WTC11 (cell line): ENCODE data around the gene FBXL13. TPM values are rescaled to one million over a fixed set of nuclear protein-coding genes. Genes with fewer than 3 reads are reported as not detected.
A peak's percentile ranks its signal among the peaks of the same experiment; 100 is the strongest.

Source experiments
- ATAC-seq: fragments of 200-7000 bp; cut with Tn5 transposase; 2 replicates; pipeline ENCODE4 v1.10.0; 2021; ENCODE audit warnings: mild to moderate bottlenecking, moderate library complexity
- CTCF ChIA-PET: fragments of 300-600 bp; sonication (Branson Sonifier 250); formaldehyde crosslinking; loops from one replicate; lab custom pipeline; 2021; ENCODE audit warnings: antibody characterized with exemption; lab: Charles Lee
- POLR2A ChIA-PET: fragments of 350-600 bp; sonication (Branson Sonifier 250); formaldehyde crosslinking; loops from one replicate; lab custom pipeline; 2021; ENCODE audit warnings: antibody characterized with exemption; lab: Charles Lee
- DNase-seq: peaks from one replicate; pipeline ENCODE4 v3.0.0; 2021; ENCODE audit warnings: low spot score
- H3K27ac Mint-ChIP-seq: 2 replicates; pipeline ENCODE4 v1.8.0; 2021; ENCODE audit warnings: mixed read lengths
- H3K27me3 Mint-ChIP-seq: 2 replicates; pipeline ENCODE4 v1.8.0; 2021; ENCODE audit warnings: low read depth, mild to moderate bottlenecking, moderate library complexity, mixed read lengths
- H3K36me3 Mint-ChIP-seq: 2 replicates; pipeline ENCODE4 v1.8.0; 2021; ENCODE audit warnings: mixed read lengths
- H3K4me1 Mint-ChIP-seq: 2 replicates; pipeline ENCODE4 v1.8.0; 2022; ENCODE audit warnings: mixed read lengths
- H3K4me3 Mint-ChIP-seq: 2 replicates; pipeline ENCODE4 v1.8.0; 2021; ENCODE audit warnings: mild to moderate bottlenecking, moderate library complexity, mixed read lengths
- H3K9me3 Mint-ChIP-seq: 2 replicates; pipeline ENCODE4 v1.8.0; 2021; ENCODE audit warnings: mixed read lengths
- CBFB ChIP-seq: sonication (generic); formaldehyde crosslinking; IDR thresholded peaks from 2 replicates; pipeline ENCODE4 v1.8.1; 2022; ENCODE audit warnings: mild to moderate bottlenecking, low read depth, missing genetic modification reagents
- CREB1 ChIP-seq: sonication (generic); formaldehyde crosslinking; IDR thresholded peaks from 2 replicates; pipeline ENCODE4 v1.8.0; 2023; ENCODE audit warnings: mild to moderate bottlenecking, missing genetic modification reagents
- CREM ChIP-seq: sonication (generic); formaldehyde crosslinking; IDR thresholded peaks from 2 replicates; pipeline ENCODE4 v1.8.1; 2022; ENCODE audit warnings: mild to moderate bottlenecking, missing genetic modification reagents, moderate library complexity
- GABPB1 ChIP-seq: sonication (generic); formaldehyde crosslinking; IDR thresholded peaks from 2 replicates; pipeline ENCODE4 v1.8.1; 2023; ENCODE audit warnings: mild to moderate bottlenecking, missing genetic modification reagents
- HMGA2 ChIP-seq: fragments of 250-450 bp; sonication (Bioruptor Pico); IDR thresholded peaks from 2 replicates; pipeline ENCODE4 v1.4.0; 2021; ENCODE audit warnings: mild to moderate bottlenecking, moderate library complexity
- IRF2 ChIP-seq: sonication (generic); formaldehyde crosslinking; IDR thresholded peaks from 2 replicates; pipeline ENCODE4 v1.8.0; 2022; ENCODE audit warnings: low read depth, missing genetic modification reagents, borderline replicate concordance
- JUN ChIP-seq: sonication (generic); formaldehyde crosslinking; IDR thresholded peaks from 2 replicates; pipeline ENCODE4 v1.8.0; 2023; ENCODE audit warnings: mild to moderate bottlenecking, missing genetic modification reagents
- MXD4 ChIP-seq: fragments of 250-450 bp; sonication (Bioruptor Pico); IDR thresholded peaks from 2 replicates; pipeline ENCODE4 v1.8.0; 2021; ENCODE audit warnings: mild to moderate bottlenecking, moderate library complexity, borderline replicate concordance
- NFE2L1 ChIP-seq: sonication (generic); formaldehyde crosslinking; IDR thresholded peaks from 2 replicates; pipeline ENCODE4 v1.8.1; 2023; ENCODE audit warnings: missing genetic modification reagents
- NR3C1 ChIP-seq: sonication (generic); formaldehyde crosslinking; conservative IDR thresholded peaks from 2 replicates; pipeline ENCODE4 v1.8.1; 2023; ENCODE audit warnings: low read depth, mild to moderate bottlenecking, missing genetic modification reagents
- RORB ChIP-seq: fragments of 250-450 bp; sonication (Bioruptor Pico); IDR thresholded peaks from 2 replicates; pipeline ENCODE4 v1.9.0; 2021; ENCODE audit warnings: mild to moderate bottlenecking
- TCF7 ChIP-seq: sonication (generic); formaldehyde crosslinking; IDR thresholded peaks from 2 replicates; pipeline ENCODE4 v1.8.0; 2022; ENCODE audit warnings: mild to moderate bottlenecking, low read depth, missing genetic modification reagents, moderate library complexity
- TEAD1 ChIP-seq: sonication (generic); formaldehyde crosslinking; IDR thresholded peaks from 2 replicates; pipeline ENCODE4 v1.8.0; 2022; ENCODE audit warnings: mild to moderate bottlenecking, missing genetic modification reagents
- TEAD4 ChIP-seq: sonication (generic); formaldehyde crosslinking; IDR thresholded peaks from 2 replicates; pipeline ENCODE4 v1.8.0; 2022; ENCODE audit warnings: mild to moderate bottlenecking, missing genetic modification reagents
- ZNF138 ChIP-seq: sonication (generic); formaldehyde crosslinking; conservative IDR thresholded peaks from 2 replicates; pipeline ENCODE4 v1.8.1; 2022; ENCODE audit warnings: mild to moderate bottlenecking, moderate library complexity, missing genetic modification reagents
- ZNF263 ChIP-seq: sonication (generic); formaldehyde crosslinking; IDR thresholded peaks from 2 replicates; pipeline ENCODE4 v1.8.1; 2022; ENCODE audit warnings: low read depth, mild to moderate bottlenecking, moderate library complexity, missing genetic modification reagents
- ZNF396 ChIP-seq: fragments of 250-450 bp; sonication (Bioruptor Pico); IDR thresholded peaks from 2 replicates; pipeline ENCODE4 v1.8.0; 2021; ENCODE audit warnings: mild to moderate bottlenecking, moderate library complexity, borderline replicate concordance
- ZNF416 ChIP-seq: fragments of 250-450 bp; sonication (Bioruptor Pico); IDR thresholded peaks from 2 replicates; pipeline ENCODE4 v1.9.0; 2021; ENCODE audit warnings: mild to moderate bottlenecking, inconsistent platforms
- ZNF423 ChIP-seq: fragments of 250-450 bp; sonication (Bioruptor Pico); IDR thresholded peaks from 2 replicates; pipeline ENCODE4 v2.1.2; 2022; ENCODE audit warnings: mild to moderate bottlenecking, moderate library complexity
- total RNA-seq: library from RNA; stranded (reverse); gene quantifications from 3 replicates; pipeline ENCODE4 v1.2.3, GENCODE V29; 2021
- TF ChIP-seq, protein P1 (sequence below): sonication (generic); formaldehyde crosslinking; IDR thresholded peaks from 2 replicates; pipeline ENCODE4 v1.8.1; 2023; ENCODE audit warnings: mild to moderate bottlenecking, missing genetic modification reagents, borderline replicate concordance
- TF ChIP-seq, protein P2 (sequence below): sonication (generic); formaldehyde crosslinking; IDR thresholded peaks from 2 replicates; pipeline ENCODE4 v1.8.1; 2022; ENCODE audit warnings: low read depth, missing genetic modification reagents, borderline replicate concordance
- TF ChIP-seq, protein P3 (sequence below): sonication (generic); formaldehyde crosslinking; IDR thresholded peaks from 2 replicates; pipeline ENCODE4 v1.8.1; 2022; ENCODE audit warnings: mild to moderate bottlenecking, missing genetic modification reagents, moderate library complexity, borderline replicate concordance
- TF ChIP-seq, protein P4 (sequence below): fragments of 200-600 bp; IDR thresholded peaks from 2 replicates; pipeline ENCODE4 v1.8.0; 2022; ENCODE audit warnings: antibody characterized with exemption
- TF ChIP-seq, protein P5 (sequence below): sonication (generic); formaldehyde crosslinking; conservative IDR thresholded peaks from 2 replicates; pipeline ENCODE4 v1.8.1; 2022; ENCODE audit warnings: mild to moderate bottlenecking, missing genetic modification reagents
- TF ChIP-seq, protein P6 (sequence below): fragments of 250-450 bp; sonication (Bioruptor Pico); IDR thresholded peaks from 2 replicates; pipeline ENCODE4 v1.9.0; 2021; ENCODE audit warnings: mild to moderate bottlenecking, borderline replicate concordance

Gene FBXL13
- total RNA-seq, 1 experiment from 2014 or later: 1.7 TPM

DNA sequence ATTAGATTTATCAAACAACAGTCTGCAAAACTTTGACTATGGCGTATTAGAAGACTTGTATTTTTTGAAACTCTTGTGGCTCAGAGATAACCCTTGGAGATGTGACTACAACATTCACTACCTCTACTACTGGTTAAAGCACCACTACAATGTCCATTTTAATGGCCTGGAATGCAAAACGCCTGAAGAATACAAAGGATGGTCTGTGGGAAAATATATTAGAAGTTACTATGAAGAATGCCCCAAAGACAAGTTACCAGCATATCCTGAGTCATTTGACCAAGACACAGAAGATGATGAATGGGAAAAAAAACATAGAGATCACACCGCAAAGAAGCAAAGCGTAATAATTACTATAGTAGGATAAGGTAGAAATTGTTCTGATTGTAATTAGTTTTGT is 130.4 kb downstream of the FBXL13 start (continued):
- TF ChIP-seq, protein P1, sequence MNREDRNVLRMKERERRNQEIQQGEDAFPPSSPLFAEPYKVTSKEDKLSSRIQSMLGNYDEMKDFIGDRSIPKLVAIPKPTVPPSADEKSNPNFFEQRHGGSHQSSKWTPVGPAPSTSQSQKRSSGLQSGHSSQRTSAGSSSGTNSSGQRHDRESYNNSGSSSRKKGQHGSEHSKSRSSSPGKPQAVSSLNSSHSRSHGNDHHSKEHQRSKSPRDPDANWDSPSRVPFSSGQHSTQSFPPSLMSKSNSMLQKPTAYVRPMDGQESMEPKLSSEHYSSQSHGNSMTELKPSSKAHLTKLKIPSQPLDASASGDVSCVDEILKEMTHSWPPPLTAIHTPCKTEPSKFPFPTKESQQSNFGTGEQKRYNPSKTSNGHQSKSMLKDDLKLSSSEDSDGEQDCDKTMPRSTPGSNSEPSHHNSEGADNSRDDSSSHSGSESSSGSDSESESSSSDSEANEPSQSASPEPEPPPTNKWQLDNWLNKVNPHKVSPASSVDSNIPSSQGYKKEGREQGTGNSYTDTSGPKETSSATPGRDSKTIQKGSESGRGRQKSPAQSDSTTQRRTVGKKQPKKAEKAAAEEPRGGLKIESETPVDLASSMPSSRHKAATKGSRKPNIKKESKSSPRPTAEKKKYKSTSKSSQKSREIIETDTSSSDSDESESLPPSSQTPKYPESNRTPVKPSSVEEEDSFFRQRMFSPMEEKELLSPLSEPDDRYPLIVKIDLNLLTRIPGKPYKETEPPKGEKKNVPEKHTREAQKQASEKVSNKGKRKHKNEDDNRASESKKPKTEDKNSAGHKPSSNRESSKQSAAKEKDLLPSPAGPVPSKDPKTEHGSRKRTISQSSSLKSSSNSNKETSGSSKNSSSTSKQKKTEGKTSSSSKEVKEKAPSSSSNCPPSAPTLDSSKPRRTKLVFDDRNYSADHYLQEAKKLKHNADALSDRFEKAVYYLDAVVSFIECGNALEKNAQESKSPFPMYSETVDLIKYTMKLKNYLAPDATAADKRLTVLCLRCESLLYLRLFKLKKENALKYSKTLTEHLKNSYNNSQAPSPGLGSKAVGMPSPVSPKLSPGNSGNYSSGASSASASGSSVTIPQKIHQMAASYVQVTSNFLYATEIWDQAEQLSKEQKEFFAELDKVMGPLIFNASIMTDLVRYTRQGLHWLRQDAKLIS (CRISPR knock-in tag): no peak
- TF ChIP-seq IRF2 (CRISPR knock-in tag) (no peak), HMGA2 (CRISPR knock-in tag) (no peak), TEAD1 (CRISPR knock-in tag) (no peak), CBFB (CRISPR knock-in tag) (no peak), TEAD4 (CRISPR knock-in tag) (no peak), TCF7 (CRISPR knock-in tag) (no peak), GABPB1 (CRISPR knock-in tag) (no peak), ZNF263 (no peak), CREB1 (CRISPR knock-in tag) (no peak), MXD4 (CRISPR knock-in tag) (no peak)
- TF ChIP-seq, protein P2, sequence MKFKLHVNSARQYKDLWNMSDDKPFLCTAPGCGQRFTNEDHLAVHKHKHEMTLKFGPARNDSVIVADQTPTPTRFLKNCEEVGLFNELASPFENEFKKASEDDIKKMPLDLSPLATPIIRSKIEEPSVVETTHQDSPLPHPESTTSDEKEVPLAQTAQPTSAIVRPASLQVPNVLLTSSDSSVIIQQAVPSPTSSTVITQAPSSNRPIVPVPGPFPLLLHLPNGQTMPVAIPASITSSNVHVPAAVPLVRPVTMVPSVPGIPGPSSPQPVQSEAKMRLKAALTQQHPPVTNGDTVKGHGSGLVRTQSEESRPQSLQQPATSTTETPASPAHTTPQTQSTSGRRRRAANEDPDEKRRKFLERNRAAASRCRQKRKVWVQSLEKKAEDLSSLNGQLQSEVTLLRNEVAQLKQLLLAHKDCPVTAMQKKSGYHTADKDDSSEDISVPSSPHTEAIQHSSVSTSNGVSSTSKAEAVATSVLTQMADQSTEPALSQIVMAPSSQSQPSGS (CRISPR knock-in tag): no peak
- TF ChIP-seq, protein P3, sequence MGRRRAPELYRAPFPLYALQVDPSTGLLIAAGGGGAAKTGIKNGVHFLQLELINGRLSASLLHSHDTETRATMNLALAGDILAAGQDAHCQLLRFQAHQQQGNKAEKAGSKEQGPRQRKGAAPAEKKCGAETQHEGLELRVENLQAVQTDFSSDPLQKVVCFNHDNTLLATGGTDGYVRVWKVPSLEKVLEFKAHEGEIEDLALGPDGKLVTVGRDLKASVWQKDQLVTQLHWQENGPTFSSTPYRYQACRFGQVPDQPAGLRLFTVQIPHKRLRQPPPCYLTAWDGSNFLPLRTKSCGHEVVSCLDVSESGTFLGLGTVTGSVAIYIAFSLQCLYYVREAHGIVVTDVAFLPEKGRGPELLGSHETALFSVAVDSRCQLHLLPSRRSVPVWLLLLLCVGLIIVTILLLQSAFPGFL (CRISPR knock-in tag): no peak
- TF ChIP-seq, protein P4, sequence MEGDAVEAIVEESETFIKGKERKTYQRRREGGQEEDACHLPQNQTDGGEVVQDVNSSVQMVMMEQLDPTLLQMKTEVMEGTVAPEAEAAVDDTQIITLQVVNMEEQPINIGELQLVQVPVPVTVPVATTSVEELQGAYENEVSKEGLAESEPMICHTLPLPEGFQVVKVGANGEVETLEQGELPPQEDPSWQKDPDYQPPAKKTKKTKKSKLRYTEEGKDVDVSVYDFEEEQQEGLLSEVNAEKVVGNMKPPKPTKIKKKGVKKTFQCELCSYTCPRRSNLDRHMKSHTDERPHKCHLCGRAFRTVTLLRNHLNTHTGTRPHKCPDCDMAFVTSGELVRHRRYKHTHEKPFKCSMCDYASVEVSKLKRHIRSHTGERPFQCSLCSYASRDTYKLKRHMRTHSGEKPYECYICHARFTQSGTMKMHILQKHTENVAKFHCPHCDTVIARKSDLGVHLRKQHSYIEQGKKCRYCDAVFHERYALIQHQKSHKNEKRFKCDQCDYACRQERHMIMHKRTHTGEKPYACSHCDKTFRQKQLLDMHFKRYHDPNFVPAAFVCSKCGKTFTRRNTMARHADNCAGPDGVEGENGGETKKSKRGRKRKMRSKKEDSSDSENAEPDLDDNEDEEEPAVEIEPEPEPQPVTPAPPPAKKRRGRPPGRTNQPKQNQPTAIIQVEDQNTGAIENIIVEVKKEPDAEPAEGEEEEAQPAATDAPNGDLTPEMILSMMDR: no peak
- TF ChIP-seq, protein P5, sequence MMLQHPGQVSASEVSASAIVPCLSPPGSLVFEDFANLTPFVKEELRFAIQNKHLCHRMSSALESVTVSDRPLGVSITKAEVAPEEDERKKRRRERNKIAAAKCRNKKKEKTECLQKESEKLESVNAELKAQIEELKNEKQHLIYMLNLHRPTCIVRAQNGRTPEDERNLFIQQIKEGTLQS (CRISPR knock-in tag): no peak

DNA sequence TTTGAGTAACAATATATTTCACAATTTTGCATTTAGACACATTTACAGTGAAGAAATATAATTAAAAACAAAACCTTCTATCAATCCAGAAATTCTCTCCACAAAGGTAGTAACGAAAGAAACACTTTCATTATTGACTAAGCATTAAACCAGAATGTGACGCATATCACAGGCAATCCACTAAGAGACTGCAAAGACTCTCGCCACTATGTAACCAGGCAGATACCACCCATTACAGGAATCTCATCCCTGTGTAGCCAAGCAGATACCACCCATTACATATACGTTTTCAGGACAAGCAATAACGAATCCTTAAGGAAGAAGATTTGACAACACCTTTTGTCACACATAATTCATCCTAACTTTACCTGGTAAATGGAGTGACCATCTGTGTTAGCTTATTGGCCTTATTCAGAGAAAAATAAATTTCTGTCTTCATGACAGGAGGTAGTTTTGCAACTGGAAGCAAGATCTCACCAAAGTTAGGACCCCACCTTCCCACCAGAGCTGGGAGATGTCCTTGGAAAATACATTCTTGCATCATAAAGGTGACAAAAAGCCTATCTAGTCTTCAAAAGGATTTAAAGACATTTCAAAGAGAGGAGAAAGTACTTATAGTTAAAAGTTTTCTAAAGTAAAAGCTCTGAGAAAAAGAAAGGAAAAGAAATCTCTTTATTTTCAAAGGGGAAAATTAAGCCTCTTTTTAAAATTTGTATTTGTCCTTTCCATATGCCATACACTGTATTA is 131.0 kb downstream of the FBXL13 start:
- H3K4me1 Mint-ChIP-seq: peaks cover 51% of the 10 kb centered on the region
- TF ChIP-seq, protein P6, sequence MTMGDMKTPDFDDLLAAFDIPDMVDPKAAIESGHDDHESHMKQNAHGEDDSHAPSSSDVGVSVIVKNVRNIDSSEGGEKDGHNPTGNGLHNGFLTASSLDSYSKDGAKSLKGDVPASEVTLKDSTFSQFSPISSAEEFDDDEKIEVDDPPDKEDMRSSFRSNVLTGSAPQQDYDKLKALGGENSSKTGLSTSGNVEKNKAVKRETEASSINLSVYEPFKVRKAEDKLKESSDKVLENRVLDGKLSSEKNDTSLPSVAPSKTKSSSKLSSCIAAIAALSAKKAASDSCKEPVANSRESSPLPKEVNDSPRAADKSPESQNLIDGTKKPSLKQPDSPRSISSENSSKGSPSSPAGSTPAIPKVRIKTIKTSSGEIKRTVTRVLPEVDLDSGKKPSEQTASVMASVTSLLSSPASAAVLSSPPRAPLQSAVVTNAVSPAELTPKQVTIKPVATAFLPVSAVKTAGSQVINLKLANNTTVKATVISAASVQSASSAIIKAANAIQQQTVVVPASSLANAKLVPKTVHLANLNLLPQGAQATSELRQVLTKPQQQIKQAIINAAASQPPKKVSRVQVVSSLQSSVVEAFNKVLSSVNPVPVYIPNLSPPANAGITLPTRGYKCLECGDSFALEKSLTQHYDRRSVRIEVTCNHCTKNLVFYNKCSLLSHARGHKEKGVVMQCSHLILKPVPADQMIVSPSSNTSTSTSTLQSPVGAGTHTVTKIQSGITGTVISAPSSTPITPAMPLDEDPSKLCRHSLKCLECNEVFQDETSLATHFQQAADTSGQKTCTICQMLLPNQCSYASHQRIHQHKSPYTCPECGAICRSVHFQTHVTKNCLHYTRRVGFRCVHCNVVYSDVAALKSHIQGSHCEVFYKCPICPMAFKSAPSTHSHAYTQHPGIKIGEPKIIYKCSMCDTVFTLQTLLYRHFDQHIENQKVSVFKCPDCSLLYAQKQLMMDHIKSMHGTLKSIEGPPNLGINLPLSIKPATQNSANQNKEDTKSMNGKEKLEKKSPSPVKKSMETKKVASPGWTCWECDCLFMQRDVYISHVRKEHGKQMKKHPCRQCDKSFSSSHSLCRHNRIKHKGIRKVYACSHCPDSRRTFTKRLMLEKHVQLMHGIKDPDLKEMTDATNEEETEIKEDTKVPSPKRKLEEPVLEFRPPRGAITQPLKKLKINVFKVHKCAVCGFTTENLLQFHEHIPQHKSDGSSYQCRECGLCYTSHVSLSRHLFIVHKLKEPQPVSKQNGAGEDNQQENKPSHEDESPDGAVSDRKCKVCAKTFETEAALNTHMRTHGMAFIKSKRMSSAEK (CRISPR knock-in tag): no peak
- TF ChIP-seq NR3C1 (CRISPR knock-in tag) (no peak), NFE2L1 (CRISPR knock-in tag) (no peak), ZNF423 (no peak), JUN (CRISPR knock-in tag) (no peak), CREM (CRISPR knock-in tag) (no peak), RORB (CRISPR knock-in tag) (no peak), ZNF416 (CRISPR knock-in tag) (no peak), ZNF138 (CRISPR knock-in tag) (no peak), ZNF396 (CRISPR knock-in tag) (no peak)

More for the DNA sequence above, 131.0 kb downstream of the FBXL13 start:
- H3K9me3 Mint-ChIP-seq: no peaks in the 10 kb centered on the region
- ChIA-PET CTCF (no interaction called here), POLR2A (no interaction called here)
- peak; percentile 43; the same call in 1 of the 2 replicates for ATAC-seq
- no peaks in the 10 kb centered on the region for H3K27me3 Mint-ChIP-seq
- H3K4me3 Mint-ChIP-seq: peak overlapping the region; percentile 50
- peak overlapping the region; percentile 57 for H3K27ac Mint-ChIP-seq
- H3K36me3 Mint-ChIP-seq: no peaks in the 10 kb centered on the region
- no peak for DNase-seq
